Measurements from ENCODE around the gene PLEKHG4B.
"Not testable (repeated sequence)": the region's sequence is repeated elsewhere in the genome, so short reads cannot be mapped to it uniquely, and the experiment has no call there.

Gene PLEKHG4B

GRCh38 chr5:91556-92263 lies at the start of gene PLEKHG4B:
Gene PLEKHG4B, plus strand, starts transcription at chr5:92168. Its CDS starts 64 bp downstream, at chr5:92232.
- DNase-seq: no peak

DNA sequence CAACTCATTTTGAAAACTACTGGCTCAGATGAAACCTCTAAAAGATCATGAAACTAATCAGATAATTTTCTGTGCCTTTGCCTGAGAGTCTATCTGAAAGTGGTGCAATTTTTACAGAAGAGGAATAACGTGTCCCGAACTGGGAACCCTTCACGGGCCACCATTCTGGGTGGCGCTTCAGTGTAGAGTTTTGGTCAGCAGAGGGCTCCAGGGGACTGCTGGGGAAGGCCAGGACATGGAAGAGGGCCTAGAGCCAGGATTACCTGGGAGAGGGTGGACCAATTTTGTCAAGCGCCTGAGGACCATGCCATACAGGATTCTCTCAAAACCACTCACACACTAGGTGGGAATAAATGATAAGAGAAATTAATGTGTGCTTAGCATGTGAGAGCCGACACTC lies 49.7 kb upstream of the PLEKHG4B start:
- no peak for DNase-seq

- DNase-seq: no peak
These were observed 43.8 kb upstream of the PLEKHG4B start for GRCh38 chr5:48192-48591.

DNA sequence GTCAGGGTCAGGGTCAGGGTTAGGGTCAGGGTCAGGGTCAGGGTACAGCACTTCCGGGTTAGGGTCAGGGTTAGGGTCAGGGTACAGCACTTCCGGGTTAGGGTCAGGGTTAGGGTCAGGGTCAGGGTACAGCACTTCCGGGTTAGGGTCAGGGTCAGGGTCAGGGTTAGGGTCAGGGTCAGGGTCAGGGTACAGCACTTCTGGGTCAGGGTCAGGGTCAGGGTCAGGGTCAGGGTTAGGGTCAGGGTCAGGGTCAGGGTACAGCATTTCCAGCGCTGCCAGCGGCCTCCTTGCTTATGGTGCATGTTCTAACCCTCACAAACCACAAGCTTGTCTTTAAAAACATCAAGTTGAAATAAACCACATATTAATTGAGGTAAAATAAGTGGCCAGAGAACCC lies 42.4 kb upstream of the PLEKHG4B start:
- not testable (repeated sequence) for DNase-seq

- DNase-seq: no peak
These were observed 41.9 kb upstream of the PLEKHG4B start for GRCh38 chr5:49953-50544.

- no peak for DNase-seq
These were observed 41.1 kb upstream of the PLEKHG4B start for GRCh38 chr5:50724-51499.

DNA sequence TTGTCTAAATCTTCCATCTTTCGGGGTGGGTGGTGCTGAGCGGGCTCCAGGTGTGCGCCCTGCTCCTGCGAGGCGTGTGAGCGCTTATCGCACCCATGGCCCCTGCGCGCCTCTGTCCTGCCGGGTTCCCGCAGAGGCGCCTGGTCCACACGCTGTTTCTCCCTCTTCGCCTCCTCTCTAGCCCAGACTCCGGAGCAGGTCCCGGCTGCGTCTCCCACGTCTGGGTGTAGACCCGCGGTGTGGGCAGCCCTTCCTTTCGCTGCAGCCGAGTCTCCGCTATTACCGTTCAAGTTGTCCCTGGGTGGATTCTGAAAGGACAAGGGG lies 40.5 kb upstream of the PLEKHG4B start:
- no peak for DNase-seq

GRCh38 chr5:53381-54174 lies 38.4 kb upstream of the PLEKHG4B start:
- peak; percentile 56 to 62 for DNase-seq

DNA sequence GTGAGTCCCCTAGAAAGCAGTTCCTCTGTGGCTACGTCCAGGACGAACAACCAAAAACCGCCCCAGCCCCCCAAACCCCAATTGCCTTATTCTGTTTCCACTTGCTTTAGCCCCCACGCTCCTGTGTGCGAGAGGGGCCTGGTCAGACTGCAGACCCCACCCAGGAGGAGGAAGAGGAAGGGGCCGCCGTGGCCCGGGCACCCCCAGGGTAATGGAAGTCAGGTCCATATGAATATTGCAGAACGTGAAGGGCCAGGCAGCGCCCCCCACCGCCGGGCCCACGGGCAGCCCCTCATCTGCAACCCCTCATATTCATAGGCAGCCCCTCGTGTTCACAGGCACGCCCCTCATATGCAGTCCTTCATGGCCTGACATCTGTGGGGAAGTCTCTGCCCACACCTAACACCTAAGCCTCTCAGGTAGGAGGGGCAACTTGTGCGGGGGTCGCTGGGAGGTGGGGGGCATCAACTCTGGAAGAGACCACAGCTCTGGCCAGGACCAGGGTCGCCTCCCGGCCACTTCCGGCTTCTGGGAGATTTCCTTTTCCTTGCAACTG lies 37.7 kb upstream of the PLEKHG4B start:
- DNase-seq: no peak

- no peak for DNase-seq
These were observed 36.9 kb upstream of the PLEKHG4B start for GRCh38 chr5:54876-55569.

DNA sequence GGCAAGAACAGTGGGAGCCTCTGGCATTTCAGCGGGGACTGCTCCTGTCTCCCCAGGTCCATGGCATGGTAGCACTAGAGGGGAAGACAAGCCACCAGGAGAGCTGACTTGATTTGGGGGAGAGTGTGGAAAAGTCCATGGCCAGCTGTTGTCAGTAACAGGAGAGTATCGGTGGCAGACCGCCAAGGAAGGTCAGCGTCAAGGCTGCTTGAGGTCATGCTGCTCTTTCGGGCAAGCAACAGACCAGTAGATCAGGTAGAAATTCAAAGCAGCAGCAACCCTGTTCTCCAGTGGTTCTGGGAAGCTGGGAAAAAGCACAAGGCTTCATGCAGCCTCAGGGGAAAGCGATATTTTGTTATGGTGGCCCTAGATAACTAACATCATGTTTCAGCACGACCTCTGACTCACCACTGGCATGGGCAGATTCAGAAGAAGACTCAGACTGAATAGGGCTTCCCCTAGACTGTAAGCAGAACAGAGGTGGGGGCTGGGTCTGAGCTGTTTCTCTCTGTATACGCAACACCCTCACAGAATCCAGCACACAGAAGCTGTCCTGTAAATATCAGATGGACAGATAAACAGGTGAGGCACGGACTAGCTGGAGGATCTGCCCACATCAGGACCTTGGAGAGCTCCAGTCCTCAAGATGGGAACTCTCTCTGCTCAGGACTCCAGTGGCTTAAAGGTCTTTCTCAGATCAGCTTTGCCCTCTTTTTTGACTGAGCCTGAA lies 35.2 kb upstream of the PLEKHG4B start:
- peak in 1 of 2 experiments; percentile 23 for DNase-seq

- DNase-seq: not testable (repeated sequence)
These were observed 31.7 kb upstream of the PLEKHG4B start for GRCh38 chr5:60250-60649.

GRCh38 chr5:70440-70839 lies 21.5 kb upstream of the PLEKHG4B start:
- DNase-seq: no peak

DNA sequence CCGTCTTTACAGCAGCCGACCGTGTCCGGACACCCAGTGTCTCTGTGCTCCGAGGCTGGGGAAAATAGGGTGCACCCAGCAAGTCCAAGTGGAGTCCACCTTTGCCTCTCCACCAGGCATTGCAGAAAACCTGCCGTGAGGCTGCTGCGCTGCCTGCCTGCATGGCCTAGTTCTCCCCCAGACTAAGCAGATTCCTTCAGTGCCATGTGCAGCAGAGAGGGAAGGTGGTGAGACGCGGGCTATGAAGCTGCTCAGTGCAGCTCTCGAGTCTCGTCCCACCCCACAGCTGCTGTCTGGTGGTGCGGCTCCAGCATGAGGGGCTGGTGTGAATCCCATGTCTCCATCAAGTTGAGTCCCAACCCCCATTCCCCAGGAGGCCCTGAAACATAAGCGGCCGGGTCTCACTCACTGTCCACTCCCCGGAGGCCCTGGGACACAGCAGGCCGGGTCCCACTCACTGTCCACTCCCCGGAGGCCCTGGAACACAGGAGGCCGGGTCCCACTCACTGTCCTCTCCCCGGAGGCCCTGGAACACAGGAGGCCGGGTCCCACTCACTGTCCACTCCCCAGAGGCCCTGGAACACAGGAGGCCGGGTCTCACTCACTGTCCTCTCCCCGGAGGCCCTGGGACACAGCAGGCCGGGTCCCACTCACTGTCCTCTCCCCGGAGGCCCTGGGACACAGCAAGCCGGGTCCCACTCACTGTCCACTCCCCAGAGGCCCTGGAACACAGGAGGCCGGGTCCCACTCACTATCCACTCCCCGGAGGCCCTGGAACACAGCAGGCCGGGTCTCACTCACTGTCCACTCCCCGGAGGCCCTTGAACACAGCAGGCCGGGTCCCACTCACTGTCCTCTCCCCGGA lies 19.4 kb upstream of the PLEKHG4B start:
- not testable (repeated sequence) for DNase-seq

DNA sequence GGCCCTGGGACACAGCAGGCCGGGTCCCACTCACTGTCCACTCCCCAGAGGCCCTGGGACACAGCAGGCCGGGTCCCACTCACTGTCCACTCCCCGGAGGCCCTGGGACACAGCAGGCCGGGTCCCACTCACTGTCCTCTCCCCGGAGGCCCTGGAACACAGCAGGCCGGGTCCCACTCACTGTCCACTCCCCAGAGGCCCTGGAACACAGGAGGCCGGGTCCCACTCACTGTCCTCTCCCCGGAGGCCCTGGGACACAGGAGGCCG lies 18.9 kb upstream of the PLEKHG4B start:
- DNase-seq: not testable (repeated sequence)

DNA sequence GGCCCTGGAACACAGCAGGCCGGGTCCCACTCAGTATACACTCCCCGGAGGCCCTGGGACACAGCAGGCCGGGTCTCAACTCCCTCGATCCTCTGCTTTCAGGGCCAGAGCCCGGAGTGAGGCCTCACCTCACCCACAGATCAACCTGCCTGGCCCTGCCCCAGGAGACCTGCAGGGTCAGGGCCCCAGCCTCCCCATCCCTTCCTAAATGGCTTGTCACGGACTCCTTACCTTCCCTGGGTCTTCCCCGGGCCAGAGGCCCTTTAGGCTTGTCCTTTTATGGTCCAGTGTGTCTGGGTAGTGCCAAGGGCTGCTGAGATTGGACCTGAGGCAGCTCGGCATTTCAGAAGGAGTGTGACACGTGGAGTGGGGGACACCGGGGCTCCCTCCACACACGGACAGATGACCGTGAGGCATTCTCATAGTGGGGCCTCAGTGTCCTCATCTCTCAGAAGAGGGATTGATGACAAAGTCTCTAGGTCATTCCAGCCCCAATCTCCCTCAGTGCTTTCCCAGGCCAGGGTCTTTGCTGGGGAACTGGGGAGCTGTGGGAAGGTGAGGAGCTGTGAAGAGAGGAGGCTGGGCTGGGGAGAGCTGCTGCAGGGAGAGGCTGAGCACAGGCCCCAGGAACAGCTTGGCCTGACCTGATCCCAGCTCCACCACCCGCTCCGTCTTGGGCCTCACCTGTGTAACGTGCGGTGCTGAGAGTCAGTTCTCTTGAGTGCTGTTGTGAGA lies 18.0 kb upstream of the PLEKHG4B start:
- no peak for DNase-seq

DNA sequence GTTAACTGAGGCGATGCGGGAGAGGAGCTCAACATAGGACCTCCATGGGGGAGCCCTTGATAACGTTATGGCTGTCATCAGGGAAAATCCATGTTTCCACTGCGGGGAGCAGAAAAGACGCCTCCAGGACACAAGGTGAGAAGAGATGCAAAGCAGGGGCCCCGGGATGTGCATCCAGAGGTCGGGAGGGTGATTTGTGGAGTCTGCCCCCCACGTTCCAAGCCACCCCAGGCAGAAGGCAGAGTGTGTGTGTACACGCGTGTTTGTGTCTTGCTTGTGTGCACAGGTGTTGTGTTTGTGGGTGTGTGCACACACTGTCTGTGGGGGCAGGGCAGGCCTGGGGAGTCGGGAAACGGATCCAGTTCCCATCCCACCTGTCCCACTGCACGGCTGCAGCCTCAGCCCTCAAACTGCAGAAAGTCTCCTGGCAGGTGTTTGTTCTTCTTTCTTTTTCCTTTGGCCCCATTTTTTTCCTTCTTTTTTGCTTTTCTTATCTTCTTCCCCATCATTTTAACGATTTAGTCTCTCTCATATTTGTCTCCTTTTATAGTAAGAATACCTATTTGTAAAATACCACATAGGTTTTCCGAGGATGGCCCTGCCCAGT lies 17.4 kb upstream of the PLEKHG4B start:
- DNase-seq: no peak

- DNase-seq: no peak
These were observed 16.3 kb upstream of the PLEKHG4B start for GRCh38 chr5:75331-76320.

Measured in activated CD4-positive, alpha-beta T cell treated with anti-CD3 and anti-CD28 coated beads, Interleukin-2, amount 50 U/mL, for 48 hours (primary cell).